GM18951 (cell line): Measurements from ENCODE around the gene CASD1.

ENCODE experiments used
- POLR2A ChIP-seq: IDR thresholded peaks from 4 replicates; pipeline ENCODE4 v1.6.1; 2011; ENCODE audit warnings: mild to moderate bottlenecking; ENCODE audit not compliant: insufficient read length, insufficient read depth; ENCODE audit errors: extremely low read depth
- in situ Hi-C: fragments of 300-500 bp; cut with MboI; formaldehyde crosslinking; loops from one replicate; pipeline ENCODE4 v1.12.0; 2022; ENCODE audit warnings: low sequenced_read_pairs, mixed read lengths, inconsistent platforms; ENCODE audit not compliant: unreplicated experiment

CASD1 gene

DNA sequence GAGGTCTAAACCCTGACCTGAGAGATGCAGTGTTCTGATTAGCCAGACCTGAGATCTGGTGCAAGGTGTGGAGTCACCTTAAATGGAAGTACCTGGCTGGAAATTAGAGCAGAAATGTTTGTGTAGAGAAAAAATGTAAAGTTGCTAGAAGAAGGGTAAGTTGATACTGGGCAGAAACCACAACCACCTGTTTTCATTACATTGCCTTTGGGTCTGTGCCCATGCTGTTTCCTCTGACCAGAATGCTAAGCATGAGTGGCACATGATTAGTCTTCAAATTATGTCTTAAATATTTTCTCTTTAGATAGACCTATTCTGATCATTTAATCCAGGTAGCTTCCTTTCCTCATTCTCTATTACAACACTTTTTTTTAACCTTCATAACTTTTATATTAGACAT lies 69.0 kb downstream of the CASD1 start:
- TF ChIP-seq POLR2A, result no peak
- in situ Hi-C loops, result no loop called here

DNA sequence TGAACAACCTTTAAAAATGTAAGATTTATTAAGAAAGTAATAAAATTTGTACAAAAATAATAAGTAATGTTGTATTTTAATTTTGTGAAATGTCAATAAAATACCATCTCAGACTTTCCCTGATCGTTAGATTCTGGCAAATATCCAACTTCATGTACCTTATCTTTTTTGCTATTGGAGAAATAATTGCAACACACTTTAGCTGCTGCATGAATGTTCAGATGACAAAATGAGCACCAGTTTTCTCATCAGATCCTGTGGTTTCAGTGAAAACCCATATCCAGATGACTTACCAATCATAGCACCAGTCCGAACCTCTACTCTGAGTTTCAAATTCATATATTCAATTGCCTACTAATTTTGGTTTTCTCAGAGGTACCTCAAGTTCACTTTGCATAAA lies 69.9 kb downstream of the CASD1 start:
- in situ Hi-C loops, result no loop called here
- TF ChIP-seq POLR2A, result no peak

- TF ChIP-seq POLR2A, result no peak
- in situ Hi-C loops, result no loop called here
Measured at GRCh38 chr7:94580601-94581000, 71.0 kb downstream of the CASD1 start.

- in situ Hi-C loops, result no loop called here
- TF ChIP-seq POLR2A, result no peak
Measured at GRCh38 chr7:94584113-94584512, 74.5 kb downstream of the CASD1 start.

DNA sequence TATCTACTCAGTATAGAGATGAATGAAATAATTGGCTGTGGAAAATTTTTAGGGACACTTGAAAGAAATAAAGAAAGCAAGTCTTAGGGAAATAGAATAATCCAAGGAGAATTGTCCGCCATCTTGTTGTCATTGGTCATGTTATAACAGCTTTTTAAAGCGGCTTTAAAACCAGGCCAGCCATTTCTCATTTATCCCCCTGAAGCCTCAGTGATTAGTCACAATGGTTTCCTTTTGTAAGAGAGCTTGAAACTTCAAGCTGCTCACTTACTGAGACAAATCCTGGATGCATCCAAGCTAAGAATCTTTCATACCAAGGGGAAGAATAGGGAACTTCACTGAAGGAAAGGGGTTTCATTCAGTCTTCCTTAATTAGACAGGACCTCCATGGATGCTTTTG lies 78.5 kb downstream of the CASD1 start:
- no peak for TF ChIP-seq POLR2A
- in situ Hi-C loops, result no loop called here

GRCh38 chr7:94590526-94591162 lies 81.0 kb downstream of the CASD1 start:
- no peak for TF ChIP-seq POLR2A
- in situ Hi-C loops, result no loop called here

DNA sequence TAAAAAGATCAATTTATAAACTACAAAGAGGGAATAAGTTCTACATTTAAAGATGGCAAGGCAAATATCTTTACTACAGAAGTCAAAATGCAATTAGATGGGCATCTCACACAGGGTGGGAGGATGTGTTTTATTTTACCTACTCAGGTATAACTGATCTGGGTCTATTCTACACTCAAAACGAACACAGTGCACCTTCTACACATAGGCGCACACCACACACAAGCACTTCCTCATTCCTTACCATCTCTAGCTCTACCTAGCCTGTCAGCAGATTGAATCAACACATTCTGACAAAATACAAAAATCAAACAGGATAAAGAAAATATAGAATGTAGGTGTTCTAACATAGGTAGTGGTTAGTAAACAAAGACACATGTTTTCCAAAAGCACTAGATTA lies 81.6 kb downstream of the CASD1 start:
- in situ Hi-C loops, result no loop called here
- no peak for TF ChIP-seq POLR2A

DNA sequence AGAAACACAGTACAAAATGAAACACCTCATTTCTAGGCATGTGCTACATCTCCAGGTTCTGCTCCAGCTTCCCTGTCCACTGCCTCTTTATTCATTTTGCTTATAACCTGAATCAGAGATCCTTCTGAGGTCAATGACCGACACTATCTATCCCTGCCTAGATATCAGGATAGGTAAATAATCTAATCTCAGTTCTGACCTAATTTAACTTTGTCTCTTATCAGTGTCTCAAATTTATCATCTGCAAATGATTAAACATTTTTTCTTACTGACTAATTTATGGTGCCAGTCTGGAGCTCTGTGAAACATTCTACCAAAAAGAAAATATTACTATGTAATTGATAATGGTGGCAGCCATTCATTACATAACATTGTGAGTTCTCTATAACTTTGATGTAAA lies 85.3 kb downstream of the CASD1 start:
- no peak for TF ChIP-seq POLR2A
- in situ Hi-C loops, result no loop called here

DNA sequence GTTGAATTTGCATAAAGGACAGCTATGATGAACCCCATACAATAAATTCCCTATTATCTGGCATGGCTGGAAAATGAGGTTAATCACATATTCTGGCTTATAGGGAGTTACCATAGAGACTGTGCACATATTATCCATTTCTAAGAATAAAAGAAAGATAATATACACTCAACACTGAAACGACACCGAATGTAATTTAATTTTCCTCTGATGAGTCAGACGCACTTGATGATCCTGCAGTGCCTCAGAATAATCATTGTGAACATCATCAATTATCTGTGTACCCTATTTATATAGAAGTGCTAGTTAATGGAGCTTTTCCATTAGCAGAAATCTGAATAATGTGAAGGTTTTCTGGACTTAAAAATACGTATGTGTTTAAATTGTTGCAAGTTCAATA lies 86.1 kb downstream of the CASD1 start:
- TF ChIP-seq POLR2A, result no peak
- in situ Hi-C loops, result no loop called here

DNA sequence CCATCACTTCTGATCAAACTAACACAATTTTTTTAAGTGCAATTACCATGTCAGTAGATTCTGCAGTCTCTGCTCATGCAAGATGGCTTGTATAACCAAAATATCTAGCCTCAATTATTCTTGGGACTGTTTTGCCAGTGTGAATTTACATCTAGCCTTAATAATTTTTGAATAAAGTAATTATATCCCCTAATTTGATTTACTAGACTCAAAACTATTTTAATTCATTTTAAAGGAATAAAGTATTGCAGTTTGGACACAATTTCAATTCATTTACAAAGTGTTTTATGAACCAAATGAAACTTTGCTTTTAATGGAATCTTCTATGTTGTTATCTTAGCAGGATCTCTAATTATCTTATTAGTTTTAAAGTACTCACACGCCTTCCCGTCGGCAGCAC lies 90.7 kb downstream of the CASD1 start:
- no peak for TF ChIP-seq POLR2A
- in situ Hi-C loops, result no loop called here

- in situ Hi-C loops, result no loop called here
- TF ChIP-seq POLR2A, result no peak
Measured at GRCh38 chr7:94602181-94602580, 92.6 kb downstream of the CASD1 start.

DNA sequence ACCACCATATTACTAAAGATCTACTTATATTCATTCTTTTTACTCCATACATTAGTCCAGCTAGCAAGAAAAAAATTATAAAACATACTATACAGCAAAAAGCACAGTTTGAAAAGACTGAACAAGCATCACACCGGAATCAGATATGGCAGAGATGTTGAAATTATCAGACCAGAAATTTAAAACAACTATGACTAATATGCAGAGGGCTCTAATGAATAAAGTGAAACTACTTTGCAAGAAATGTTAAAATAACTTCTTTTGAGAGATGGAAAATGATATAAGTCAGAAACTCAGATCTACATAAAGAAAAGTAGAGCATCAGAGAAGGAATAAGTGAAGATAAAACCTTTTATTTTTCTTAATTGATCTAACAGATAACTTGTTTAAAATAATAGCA lies 95.4 kb downstream of the CASD1 start:
- no peak for TF ChIP-seq POLR2A
- in situ Hi-C loops, result no loop called here
